Effector memory CD4-positive, alpha-beta T cell (primary cell): ENCODE data around the gene MYL12A.
A peak's percentile ranks its signal among the peaks of the same experiment; 100 is the strongest.

Source experiments
- DNase-seq, 3 donors: peaks; one replicate each; pipeline ENCODE4 v3.0.0-alpha.2; 2020
- H3K27ac ChIP-seq: 2 replicates; pipeline ENCODE4 v1.7.0; 2013; ENCODE audit warnings: mild to moderate bottlenecking, low read length, moderate library complexity; ENCODE audit not compliant: insufficient read depth, poor library complexity, severe bottlenecking
- H3K27me3 ChIP-seq: replicated peaks from 2 replicates; pipeline ENCODE4 v1.7.0; 2013; ENCODE audit warnings: mild to moderate bottlenecking, low read length; ENCODE audit not compliant: insufficient read depth, control insufficient read depth, poor library complexity, severe bottlenecking
- H3K36me3 ChIP-seq: 2 replicates; pipeline ENCODE4 v1.7.0; 2013; ENCODE audit warnings: mild to moderate bottlenecking, low read length, moderate library complexity; ENCODE audit not compliant: control insufficient read depth, insufficient read depth
- H3K4me1 ChIP-seq: 2 replicates; pipeline ENCODE4 v1.7.0; 2013; ENCODE audit warnings: low read length, mild to moderate bottlenecking; ENCODE audit not compliant: control insufficient read depth, insufficient read depth, poor library complexity, severe bottlenecking
- H3K4me3 ChIP-seq: 2 replicates; pipeline ENCODE4 v1.7.0; 2013; ENCODE audit warnings: low read length, low read depth, mild to moderate bottlenecking; ENCODE audit not compliant: insufficient read depth, poor library complexity, severe bottlenecking
- H3K9me3 ChIP-seq: 2 replicates; pipeline ENCODE4 v1.7.0; 2013; ENCODE audit warnings: mild to moderate bottlenecking, low read length, moderate library complexity; ENCODE audit not compliant: control insufficient read depth

MYL12A gene

DNA sequence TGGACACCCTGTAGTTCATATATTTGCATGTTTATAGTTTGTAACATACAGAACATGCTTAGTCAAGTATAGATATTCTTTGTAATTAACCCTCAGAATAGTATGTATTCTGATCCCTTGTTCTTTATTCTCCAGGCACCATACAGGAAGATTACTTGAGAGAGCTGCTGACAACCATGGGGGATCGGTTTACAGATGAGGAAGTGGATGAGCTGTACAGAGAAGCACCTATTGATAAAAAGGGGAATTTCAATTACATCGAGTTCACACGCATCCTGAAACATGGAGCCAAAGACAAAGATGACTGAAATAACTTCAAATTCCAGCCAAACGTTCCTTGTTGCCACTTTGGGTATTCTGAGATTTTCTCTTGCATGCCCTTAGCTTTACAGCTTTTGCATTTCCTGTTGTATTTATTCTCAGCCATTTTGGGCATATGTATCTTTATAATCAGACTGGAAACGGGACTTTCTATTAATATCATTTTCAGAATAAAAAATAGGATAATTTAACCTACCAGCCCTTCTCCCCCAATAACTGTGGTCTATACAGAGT is 8.1 kb downstream of the MYL12A start:
- H3K36me3 ChIP-seq = peaks cover 51% of the 10 kb centered on the region
- H3K4me1 ChIP-seq = peaks cover 40% of the 10 kb centered on the region
- H3K27me3 ChIP-seq = no peaks in the 10 kb centered on the region
- no peaks in the 10 kb centered on the region for H3K9me3 ChIP-seq
- DNase-seq = no peak
- no peak overlapping the region for H3K4me3 ChIP-seq
- no peak overlapping the region for H3K27ac ChIP-seq

- no peak for DNase-seq
- peaks cover 51% of the 10 kb centered on the region for H3K36me3 ChIP-seq
- no peak overlapping the region for H3K27ac ChIP-seq
Measured at GRCh38 chr18:3256693-3257626, 9.4 kb downstream of the MYL12A start.

DNA sequence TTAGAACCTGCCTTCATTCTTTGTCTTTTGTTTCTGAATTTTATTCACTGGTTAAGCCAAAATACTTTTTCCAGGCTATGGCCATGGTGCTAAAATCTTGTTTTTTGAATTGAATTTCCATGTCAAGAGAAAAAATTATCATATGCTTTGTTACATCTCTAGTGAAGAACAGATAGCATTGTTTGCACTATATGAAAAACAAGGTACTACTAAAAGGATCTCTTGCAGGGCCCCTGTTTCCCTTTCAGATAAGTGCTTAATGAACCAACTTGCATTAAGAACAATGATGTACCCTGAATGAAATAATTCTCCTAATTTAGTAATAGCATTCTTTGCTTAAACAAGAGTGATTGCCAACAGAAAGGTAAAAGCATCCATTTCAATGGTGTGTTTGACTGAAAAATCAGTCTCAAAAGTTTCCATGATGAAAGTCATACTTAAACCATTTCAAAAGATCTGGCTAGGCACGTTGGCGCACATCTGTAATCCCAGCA is 10.1 kb downstream of the MYL12A start:
- Histone ChIP-seq H3K27me3 (no peaks in the 10 kb centered on the region), H3K9me3 (no peaks in the 10 kb centered on the region), H3K27ac (no peak overlapping the region), H3K4me3 (no peak overlapping the region), H3K4me1 (peaks cover 32% of the 10 kb centered on the region), H3K36me3 (peaks cover 51% of the 10 kb centered on the region)
- DNase-seq = no peak

More at GRCh38 chr18:3256693-3257626, 9.4 kb downstream of the MYL12A start:
- H3K27me3 ChIP-seq = no peaks in the 10 kb centered on the region
- no peak overlapping the region for H3K4me3 ChIP-seq
- no peaks in the 10 kb centered on the region for H3K9me3 ChIP-seq
- peaks cover 36% of the 10 kb centered on the region for H3K4me1 ChIP-seq

DNA sequence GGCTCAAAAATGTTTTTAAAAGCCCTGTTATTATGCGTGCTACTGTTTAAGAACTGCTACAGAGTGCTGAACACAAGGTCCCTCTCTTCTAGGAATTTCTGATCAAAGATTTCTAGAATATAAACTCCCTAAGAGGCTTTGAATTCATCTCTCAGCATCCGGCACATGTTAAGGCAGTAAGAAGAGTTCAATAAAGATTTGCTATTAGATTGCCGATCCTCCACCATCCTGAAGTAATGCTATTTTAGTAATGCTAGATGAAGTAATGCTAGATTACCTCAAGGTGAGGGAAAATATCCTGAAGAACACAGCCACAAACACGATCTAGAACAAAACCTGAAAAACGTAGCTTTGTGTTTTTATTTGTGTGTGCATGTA is 13.4 kb downstream of the MYL12A start:
- Histone ChIP-seq H3K4me3 (peak overlapping the region; percentile 84), H3K27me3 (no peaks in the 10 kb centered on the region), H3K9me3 (no peaks in the 10 kb centered on the region), H3K36me3 (peaks cover 23% of the 10 kb centered on the region), H3K4me1 (peaks cover 22% of the 10 kb centered on the region), H3K27ac (peak overlapping the region; percentile 98)
- DNase-seq = no peak

DNA sequence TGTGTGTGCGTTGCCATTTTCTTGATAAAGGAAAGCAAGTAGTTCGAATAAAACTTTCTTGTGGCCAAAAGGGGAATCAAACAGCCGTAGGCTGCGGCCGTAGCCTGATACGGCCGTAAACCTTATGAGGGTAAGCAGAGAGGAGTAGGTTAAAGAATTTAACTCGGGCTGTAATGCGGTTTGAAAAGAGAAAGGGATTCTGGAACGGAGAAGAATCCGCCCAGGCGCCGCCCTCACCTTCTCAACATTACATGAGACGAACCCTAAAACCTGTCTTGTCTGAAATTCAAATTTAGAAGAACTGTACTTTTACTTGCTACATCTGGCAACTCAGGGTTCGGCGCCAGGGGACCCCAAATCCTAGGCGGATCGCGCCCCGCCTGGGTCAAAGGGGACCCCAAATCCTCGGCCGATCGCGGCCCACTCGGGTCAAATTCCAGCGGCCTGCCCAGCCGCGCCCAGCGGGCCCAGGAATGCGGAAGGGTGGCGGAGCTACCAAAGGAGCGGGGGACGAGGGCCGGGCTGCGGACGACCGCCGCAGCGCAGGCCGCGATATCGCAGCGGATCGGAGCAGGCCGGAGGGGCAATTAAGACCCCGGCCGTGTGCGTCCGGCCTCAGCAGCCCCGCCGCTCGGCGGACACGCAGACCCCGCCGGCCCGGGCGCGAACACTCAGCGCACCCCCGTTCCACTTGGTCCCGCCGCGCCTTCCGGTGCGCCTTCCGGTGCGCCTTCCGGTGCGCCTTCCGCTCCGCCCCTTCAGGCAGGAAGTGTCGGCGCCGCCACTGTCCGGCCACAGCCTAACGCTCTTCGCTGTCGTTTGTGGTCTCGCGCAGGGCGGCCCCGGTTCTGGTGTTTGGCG is 14.0 kb downstream of the MYL12A start, which contains the start of gene MYL12B:
Gene MYL12B (plus strand): TSS at position 761 of the 861 bp plus-strand sequence. CDS start 10,766 bp downstream, outside the sequence.
- Histone ChIP-seq H3K4me1 (peaks cover 28% of the 10 kb centered on the region), H3K4me3 (peak within 1 kb of the TSS; percentile 84), H3K9me3 (no peaks in the 10 kb centered on the region), H3K36me3 (peaks cover 17% of the 10 kb centered on the region), H3K27me3 (no peaks in the 10 kb centered on the region), H3K27ac (peak within 1 kb of the TSS; percentile 98)
- peak; percentile 71 to 80 (median 79) for DNase-seq

- peak overlapping the region; percentile 84 for H3K4me3 ChIP-seq
- H3K4me1 ChIP-seq = peaks cover 36% of the 10 kb centered on the region
- no peaks in the 10 kb centered on the region for H3K27me3 ChIP-seq
- no peaks in the 10 kb centered on the region for H3K9me3 ChIP-seq
- H3K27ac ChIP-seq = peak overlapping the region; percentile 98
- peaks cover 8% of the 10 kb centered on the region for H3K36me3 ChIP-seq
- peak in 2 of 3 donors; percentile 18 to 22 for DNase-seq
Measured at GRCh38 chr18:3262234-3263131, 14.9 kb downstream of the MYL12A start.

DNA sequence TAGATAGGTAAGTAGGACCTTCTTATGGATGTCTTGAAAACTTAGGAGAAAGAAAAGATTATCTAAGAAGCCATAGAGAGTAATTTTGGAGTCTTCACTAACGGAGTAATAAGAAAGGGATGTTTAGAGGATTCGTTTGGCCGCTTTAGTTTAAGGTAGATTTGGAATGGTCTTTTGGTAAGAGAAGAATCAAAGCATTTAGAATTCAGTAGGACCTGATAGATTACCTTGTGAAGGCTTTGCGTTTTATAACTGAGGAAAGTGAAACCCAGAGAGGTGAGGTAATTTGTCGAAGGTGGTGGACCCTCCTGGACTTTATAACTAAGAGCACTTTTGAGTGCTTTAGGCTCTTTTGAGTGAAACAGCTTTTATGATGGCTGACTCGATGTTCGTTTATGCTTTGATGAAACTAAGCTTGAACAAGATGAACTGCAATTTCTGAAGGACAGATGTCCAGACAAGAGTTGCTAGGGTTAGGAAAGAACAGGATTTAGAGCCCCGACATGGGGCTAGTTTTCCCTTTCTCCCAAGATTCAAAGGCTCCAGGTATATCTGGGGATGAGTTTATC is 15.6 kb downstream of the MYL12A start:
- Histone ChIP-seq H3K4me3 (peak overlapping the region; percentile 84), H3K36me3 (peaks cover under 1% of the 10 kb centered on the region), H3K9me3 (no peaks in the 10 kb centered on the region), H3K27me3 (no peaks in the 10 kb centered on the region), H3K4me1 (peaks cover 43% of the 10 kb centered on the region), H3K27ac (peak overlapping the region; percentile 98)
- DNase-seq = no peak

DNA sequence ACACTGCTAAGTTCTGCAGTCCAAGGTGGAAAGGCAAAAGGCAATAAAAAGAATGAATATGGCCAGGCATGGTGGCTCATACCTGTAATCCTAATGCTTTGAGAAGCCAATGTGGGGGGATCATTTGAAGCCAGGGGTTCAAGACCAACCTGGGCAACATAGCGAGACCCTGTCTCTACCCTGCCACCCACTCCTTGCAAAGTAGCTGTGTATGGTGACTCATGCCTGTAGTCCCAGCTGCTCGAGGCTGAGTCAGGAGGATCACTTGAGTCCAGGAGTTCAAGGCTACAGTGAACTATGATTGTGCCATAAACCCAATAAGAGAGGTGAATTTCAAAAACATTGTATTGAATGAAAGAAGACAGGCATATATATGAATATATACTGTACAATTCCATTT is 16.8 kb downstream of the MYL12A start:
- H3K36me3 ChIP-seq = no peaks in the 10 kb centered on the region
- H3K4me3 ChIP-seq = peak overlapping the region; percentile 19
- H3K4me1 ChIP-seq = peaks cover 51% of the 10 kb centered on the region
- no peak for DNase-seq
- H3K27ac ChIP-seq = no peak overlapping the region
- H3K27me3 ChIP-seq = no peaks in the 10 kb centered on the region
- H3K9me3 ChIP-seq = no peaks in the 10 kb centered on the region
